Endothelial cell of umbilical vein (primary cell): Measurements from ENCODE around the gene IQSEC3. TPM values are rescaled to one million over a fixed set of nuclear protein-coding genes. Genes with fewer than 3 reads are reported as not detected.

ENCODE experiments used
- BruUV-seq: library from RNA; stranded (reverse); fragments of 400-500 nt; replicated peaks from 2 replicates; lab custom pipeline; 2021; lab: Mats Ljungman, UMichigan
- CTCF ChIA-PET: fragments of 300-600, 350-600 bp; sonication (Branson Sonifier 250); formaldehyde crosslinking; loops from one replicate; lab custom pipeline; 2021; ENCODE audit warnings: antibody characterized with exemption, inconsistent platforms; lab: Charles Lee
- POLR2A ChIA-PET: fragments of 300-600, 350-600 bp; sonication (Branson Sonifier 250); formaldehyde crosslinking; loops from one replicate; lab custom pipeline; 2021; ENCODE audit warnings: antibody characterized with exemption, inconsistent platforms; lab: Charles Lee
- DNase-seq: peaks from one replicate; pipeline ENCODE4 v3.0.0-alpha.2; 2011; ENCODE audit warnings: low read depth, low spot score
- FAIRE-seq: peaks from 2 replicates; lab custom pipeline; 2011; peaks lifted over from hg19 to GRCh38; lab: Jason Lieb, UNC
- H2AFZ ChIP-seq: 2 replicates; pipeline ENCODE4 v1.6.0; 2012; ENCODE audit warnings: low read depth, low read length, control low read depth, inconsistent platforms
- H3K27ac ChIP-seq: 2 replicates; pipeline ENCODE4 v1.5.1; 2011; ENCODE audit warnings: low read depth, mild to moderate bottlenecking, control low read depth, low read length, moderate library complexity; ENCODE audit not compliant: insufficient read depth
- H3K27me3 ChIP-seq, 2 experiments: 2 replicates each; pipeline versions ENCODE4 v1.6.0 to v1.6.1; 2011; ENCODE audit warnings: low read length in 2 of 2, mixed read lengths in 1 of 2; ENCODE audit not compliant: control insufficient read depth in 2 of 2, insufficient read depth in 2 of 2
- H3K36me3 ChIP-seq, 2 experiments: 2 replicates in 1 of 2; 3 replicates in 1 of 2; pipeline ENCODE4 v1.5.1; 2011; ENCODE audit warnings: low read length in 2 of 2, mild to moderate bottlenecking in 1 of 2, moderate library complexity in 1 of 2; ENCODE audit not compliant: control insufficient read depth in 2 of 2, insufficient read depth in 2 of 2; ENCODE audit errors: extremely low read depth in 1 of 2
- H3K4me1 ChIP-seq: 3 replicates; pipeline ENCODE4 v1.5.1; 2011; ENCODE audit warnings: mild to moderate bottlenecking, low read length; ENCODE audit not compliant: control insufficient read depth, insufficient read depth; ENCODE audit errors: extremely low read depth
- H3K4me2 ChIP-seq: 2 replicates; pipeline ENCODE4 v1.6.1; 2011; ENCODE audit warnings: low read length, control low read depth, mixed read lengths; ENCODE audit not compliant: insufficient read depth
- H3K4me3 ChIP-seq, 3 experiments: fragments of 200-600 bp in 1 of 3; sonication (generic), shearing (Covaris generic) in 1 of 3; replicated peaks in 1 of 3; 2 replicates each; pipeline ENCODE4 v1.5.1; 2011 to 2016; ENCODE audit warnings: control low read depth in 3 of 3, low read length in 3 of 3, mild to moderate bottlenecking in 2 of 3, inconsistent platforms in 1 of 3, low read depth in 1 of 3, moderate library complexity in 1 of 3; ENCODE audit not compliant: insufficient read depth in 1 of 3
- H3K79me2 ChIP-seq: 2 replicates; pipeline ENCODE4 v1.6.0; 2012; ENCODE audit warnings: low read length, inconsistent platforms; ENCODE audit not compliant: control insufficient read depth, insufficient read depth
- H3K9ac ChIP-seq: replicated peaks from 2 replicates; pipeline ENCODE3; 2011; ENCODE audit warnings: low read length, control low read depth; ENCODE audit not compliant: insufficient read depth; ENCODE audit errors: extremely low read depth
- H3K9me1 ChIP-seq: replicated peaks from 3 replicates; pipeline ENCODE4 v1.6.0; 2011; ENCODE audit warnings: mild to moderate bottlenecking, low read length; ENCODE audit not compliant: control insufficient read depth, insufficient read depth; ENCODE audit errors: extremely low read depth
- H3K9me3 ChIP-seq: replicated peaks from 2 replicates; pipeline ENCODE4 v1.5.1; 2012; ENCODE audit warnings: low read length, inconsistent platforms; ENCODE audit not compliant: control insufficient read depth, insufficient read depth
- H4K20me1 ChIP-seq: replicated peaks from 2 replicates; pipeline ENCODE3; 2011; ENCODE audit warnings: mild to moderate bottlenecking, low read length; ENCODE audit not compliant: control insufficient read depth, insufficient read depth; ENCODE audit errors: extremely low read depth
- EZH2 ChIP-seq: IDR thresholded peaks from 2 replicates; pipeline ENCODE4 v1.6.1; 2012; ENCODE audit warnings: borderline replicate concordance, low read depth, mild to moderate bottlenecking, moderate library complexity, low read length, inconsistent platforms; ENCODE audit not compliant: severe bottlenecking
- FOS ChIP-seq: IDR thresholded peaks from 2 replicates; pipeline ENCODE4 v1.6.1; 2011; ENCODE audit warnings: mild to moderate bottlenecking, low read length, moderate library complexity, borderline replicate concordance; ENCODE audit not compliant: insufficient read depth
- GATA2 ChIP-seq: IDR thresholded peaks from 2 replicates; pipeline ENCODE4 v1.7.0; 2011; ENCODE audit warnings: low read depth, mild to moderate bottlenecking, moderate library complexity, mixed read lengths, low read length; ENCODE audit not compliant: insufficient read length, insufficient read depth
- JUN ChIP-seq: IDR thresholded peaks from 2 replicates; pipeline ENCODE4 v1.6.1; 2011; ENCODE audit warnings: borderline replicate concordance, low read depth; ENCODE audit not compliant: insufficient read length, insufficient read depth
- MYC ChIP-seq: IDR thresholded peaks from one replicate; pipeline ENCODE4 v1.6.1; 2011; ENCODE audit warnings: mild to moderate bottlenecking, low read depth, low read length
- POLR2A ChIP-seq: IDR thresholded peaks from 2 replicates; pipeline ENCODE4 v1.6.1; 2012; ENCODE audit warnings: low read depth, mild to moderate bottlenecking, control low read depth, low read length
- POLR2AphosphoS5 ChIP-seq: IDR thresholded peaks from 2 replicates; pipeline ENCODE4 v1.6.1; 2012; ENCODE audit warnings: low read depth, mild to moderate bottlenecking, control low read depth, low read length, moderate library complexity; ENCODE audit not compliant: insufficient read depth
- dilution Hi-C: fragments of 300-500 bp; cut with MboI; formaldehyde crosslinking; loops from one replicate; pipeline ENCODE4 v1.15.0; 2019; ENCODE audit warnings: low sequenced_read_pairs; ENCODE audit not compliant: extremely low pct_ligation_motif_present
- intact Hi-C: fragments of 100-400 bp; cut with micrococcal nuclease; formaldehyde crosslinking; loops from one replicate; pipeline ENCODE4 v1.10.0; 2022
- polyA plus RNA-seq, 4 experiments: library from polyadenylated mRNA; depleted of rRNA in 3 of 4; stranded (reverse) in 3 of 4; unstranded in 1 of 4; fragments of >200 nt; gene quantifications; 2 replicates each; pipeline versions ENCODE4 v1.2.1 to v1.2.3, GENCODE V29; 2011 to 2012; ENCODE audit warnings: missing spikeins in 1 of 4
- total RNA-seq: library from RNA; stranded (reverse); gene quantifications from 2 replicates; pipeline ENCODE4 v1.2.3, GENCODE V29; 2021
- TF ChIP-seq, protein P1 (sequence below): IDR thresholded peaks from 2 replicates; pipeline ENCODE4 v1.6.1; 2011; ENCODE audit not compliant: insufficient read depth, insufficient read length
- TF ChIP-seq, protein P2 (sequence below), 2 donors: IDR thresholded peaks; 1 replicate in 1 of 2; 2 replicates in 1 of 2; pipeline ENCODE4 v1.5.1; 2011; ENCODE audit warnings: low read length in 2 of 2, mild to moderate bottlenecking in 2 of 2, moderate library complexity in 2 of 2, control low read depth in 1 of 2, inconsistent platforms in 1 of 2, low read depth in 1 of 2; ENCODE audit not compliant: insufficient read depth in 1 of 2; ENCODE audit errors: extremely low read depth in 1 of 2

Gene IQSEC3
- total and polyA plus RNA-seq, 2 donors (not counting 3 experiments of a cell fraction or from before 2014, with no cell fraction given), result not detected

DNA sequence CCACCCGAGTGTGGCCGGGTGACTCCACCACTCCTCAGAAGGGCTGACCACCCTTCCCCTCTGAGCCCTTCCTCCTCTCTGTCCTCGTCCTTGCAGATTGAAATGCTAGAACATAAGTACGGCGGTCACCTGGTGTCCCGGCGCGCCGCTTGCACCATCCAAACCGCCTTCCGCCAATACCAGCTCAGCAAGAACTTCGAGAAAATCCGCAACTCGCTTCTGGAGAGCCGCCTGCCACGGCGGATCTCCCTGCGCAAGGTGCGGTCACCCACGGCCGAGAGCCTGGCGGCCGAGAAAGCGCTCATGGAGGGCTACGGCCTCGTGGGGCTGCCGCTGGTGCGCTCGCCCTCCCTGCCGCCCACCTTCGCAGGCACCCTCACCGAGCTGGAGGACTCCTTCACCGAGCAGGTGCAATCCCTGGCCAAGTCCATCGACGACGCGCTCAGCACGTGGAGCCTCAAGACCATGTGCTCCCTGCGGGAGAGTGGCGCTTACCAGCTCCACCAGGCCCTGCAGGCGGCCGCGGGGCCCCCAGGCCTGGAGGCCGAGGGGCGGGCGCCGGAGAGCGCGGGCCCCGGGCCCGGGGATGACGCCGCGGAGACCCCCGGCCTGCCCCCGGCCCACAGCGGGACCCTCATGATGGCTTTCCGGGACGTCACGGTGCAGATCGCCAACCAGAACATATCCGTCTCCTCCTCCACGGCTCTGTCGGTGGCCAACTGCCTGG lies 71.8 kb downstream of the IQSEC3 start:
- no TSS peak for BruUV-seq
- Histone ChIP-seq H3K9ac (no peak overlapping the region), H4K20me1 (no peaks in the 10 kb centered on the region), H3K36me3 (no peaks in the 10 kb centered on the region), H3K9me3 (no peaks in the 10 kb centered on the region), H2AFZ (no peak overlapping the region), H3K27ac (no peak overlapping the region), H3K4me1 (no peaks in the 10 kb centered on the region), H3K4me2 (no peak overlapping the region), H3K27me3 (peaks cover 30 to 34% of the 10 kb centered on the region in 2 experiments), H3K79me2 (no peaks in the 10 kb centered on the region), H3K9me1 (no peaks in the 10 kb centered on the region), H3K4me3 (no peak overlapping the region)
- CTCF ChIA-PET, result no interaction called here
- dilution Hi-C loops, result no loop called here
- POLR2A ChIA-PET, result no interaction called here
- intact Hi-C loops, result no loop called here
- FAIRE-seq (no peak), DNase-seq (no peak)
- TF ChIP-seq GATA2 (no peak), JUN (no peak), FOS (no peak), POLR2AphosphoS5 (no peak), MYC (no peak), EZH2 (no peak), POLR2A (no peak)
- TF ChIP-seq, protein P1, sequence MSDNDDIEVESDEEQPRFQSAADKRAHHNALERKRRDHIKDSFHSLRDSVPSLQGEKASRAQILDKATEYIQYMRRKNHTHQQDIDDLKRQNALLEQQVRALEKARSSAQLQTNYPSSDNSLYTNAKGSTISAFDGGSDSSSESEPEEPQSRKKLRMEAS, result no peak
- TF ChIP-seq, protein P2, sequence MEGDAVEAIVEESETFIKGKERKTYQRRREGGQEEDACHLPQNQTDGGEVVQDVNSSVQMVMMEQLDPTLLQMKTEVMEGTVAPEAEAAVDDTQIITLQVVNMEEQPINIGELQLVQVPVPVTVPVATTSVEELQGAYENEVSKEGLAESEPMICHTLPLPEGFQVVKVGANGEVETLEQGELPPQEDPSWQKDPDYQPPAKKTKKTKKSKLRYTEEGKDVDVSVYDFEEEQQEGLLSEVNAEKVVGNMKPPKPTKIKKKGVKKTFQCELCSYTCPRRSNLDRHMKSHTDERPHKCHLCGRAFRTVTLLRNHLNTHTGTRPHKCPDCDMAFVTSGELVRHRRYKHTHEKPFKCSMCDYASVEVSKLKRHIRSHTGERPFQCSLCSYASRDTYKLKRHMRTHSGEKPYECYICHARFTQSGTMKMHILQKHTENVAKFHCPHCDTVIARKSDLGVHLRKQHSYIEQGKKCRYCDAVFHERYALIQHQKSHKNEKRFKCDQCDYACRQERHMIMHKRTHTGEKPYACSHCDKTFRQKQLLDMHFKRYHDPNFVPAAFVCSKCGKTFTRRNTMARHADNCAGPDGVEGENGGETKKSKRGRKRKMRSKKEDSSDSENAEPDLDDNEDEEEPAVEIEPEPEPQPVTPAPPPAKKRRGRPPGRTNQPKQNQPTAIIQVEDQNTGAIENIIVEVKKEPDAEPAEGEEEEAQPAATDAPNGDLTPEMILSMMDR (IDR thresholded peaks at IDR 0.05; ENCODE audit: extremely low read depth in 1 of 2, insufficient read depth in 1 of 2, low read depth in 1 of 2, low read length in 2 of 2), result no peak
